ENCODE data around the gene WDFY4. TPM values are rescaled to one million over a fixed set of nuclear protein-coding genes. Genes with fewer than 3 reads are reported as not detected.

Gene WDFY4
- polyA plus RNA-seq, 10 donors = 1.6 to 4.8 (median 2.6) TPM

DNA sequence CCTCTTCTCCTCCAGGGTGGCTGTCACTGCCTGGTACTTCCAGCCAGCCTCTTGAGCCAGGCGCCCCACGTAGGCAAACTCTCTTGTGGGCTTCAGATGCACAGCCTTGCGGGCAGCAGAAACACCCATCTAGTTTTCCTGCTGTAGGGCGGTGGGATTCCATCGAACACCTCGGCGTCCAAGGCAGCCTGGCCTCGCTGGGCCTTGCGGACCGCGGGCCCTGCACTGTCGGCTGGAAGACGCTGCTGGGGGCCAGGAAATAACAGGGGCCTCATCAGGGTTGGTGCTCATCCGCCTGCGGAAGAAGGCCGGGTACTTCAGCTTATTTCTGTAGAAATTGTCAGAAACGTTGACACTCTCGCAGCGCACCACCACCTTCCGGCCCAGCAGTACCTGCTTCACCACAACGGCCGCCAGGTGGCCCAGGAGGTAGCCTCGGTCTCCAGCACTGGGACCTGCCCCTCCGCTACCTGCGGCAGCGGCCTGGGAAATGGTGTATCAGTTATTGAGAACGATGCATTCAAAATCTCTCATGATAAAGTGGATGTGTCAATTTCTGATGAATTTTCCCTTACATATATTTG, 61.1 kb downstream of the WDFY4 start:
- no peak for DNase-seq

DNA sequence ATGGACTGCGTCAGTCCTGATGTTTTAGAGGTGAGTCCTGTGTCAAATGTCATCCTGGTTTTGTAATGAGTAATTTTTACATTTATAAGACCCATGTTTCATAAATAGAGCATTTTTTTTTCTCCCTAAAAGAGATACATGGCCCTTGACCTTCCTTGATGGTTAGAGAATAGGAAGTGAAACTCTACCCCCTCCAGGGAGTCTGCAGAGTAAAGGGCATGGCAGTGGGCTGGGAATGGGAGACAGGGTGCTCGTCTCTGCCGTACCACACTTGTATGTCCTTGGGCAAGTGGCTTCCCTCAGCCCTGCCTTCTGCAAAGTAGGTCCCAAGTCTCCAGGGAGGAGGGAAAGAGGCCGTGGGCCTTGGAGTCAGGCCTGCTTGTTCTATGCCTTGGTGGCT, 63.9 kb downstream of the WDFY4 start:
- DNase-seq = no peak

GRCh38 chr10:48749254-48749787, 64.6 kb downstream of the WDFY4 start:
- no peak for DNase-seq

GRCh38 chr10:48750019-48750418, 65.3 kb downstream of the WDFY4 start:
- no peak for DNase-seq

DNA sequence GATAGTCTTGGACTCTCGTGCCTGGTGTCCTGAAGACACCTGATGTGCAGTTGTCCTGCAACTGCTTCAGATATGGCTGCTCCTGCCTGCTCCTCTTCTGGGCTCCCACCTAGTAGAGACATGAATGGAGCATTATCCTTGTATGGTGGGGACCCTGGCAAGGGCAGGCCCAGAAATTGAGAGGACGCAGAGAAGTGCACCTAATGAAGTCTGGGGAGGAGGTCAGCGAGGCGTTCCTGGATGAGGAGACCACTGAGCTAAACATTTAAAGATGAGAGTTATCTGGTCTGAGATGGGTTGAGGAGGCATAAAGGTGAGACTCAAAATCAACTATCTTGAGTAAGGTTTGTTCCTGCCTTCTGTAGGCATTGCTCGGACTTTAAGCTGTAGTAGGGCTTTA, 66.3 kb downstream of the WDFY4 start:
- DNase-seq = no peak

- no peak for DNase-seq
These were observed 67.1 kb downstream of the WDFY4 start for GRCh38 chr10:48751730-48752129.

DNA sequence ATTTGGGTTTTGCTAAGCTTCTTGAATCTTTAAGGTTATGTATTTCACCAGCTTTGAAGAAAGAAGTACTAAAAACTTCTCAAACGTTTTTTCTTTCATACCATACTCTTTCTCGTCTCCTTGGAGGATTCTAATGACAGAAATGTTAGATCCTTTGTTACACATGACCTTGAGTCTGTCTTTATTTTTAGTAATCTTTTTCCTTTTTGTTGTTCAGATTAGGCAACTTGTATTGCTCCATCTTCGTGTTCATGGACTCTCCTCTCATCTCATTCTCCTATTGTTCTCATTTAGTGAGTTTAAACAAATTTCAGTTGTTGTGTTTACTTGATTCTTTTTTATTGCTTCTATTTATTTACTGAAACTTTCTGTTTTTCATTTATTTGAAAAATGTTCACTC, 73.7 kb downstream of the WDFY4 start:
- no peak for DNase-seq

DNA sequence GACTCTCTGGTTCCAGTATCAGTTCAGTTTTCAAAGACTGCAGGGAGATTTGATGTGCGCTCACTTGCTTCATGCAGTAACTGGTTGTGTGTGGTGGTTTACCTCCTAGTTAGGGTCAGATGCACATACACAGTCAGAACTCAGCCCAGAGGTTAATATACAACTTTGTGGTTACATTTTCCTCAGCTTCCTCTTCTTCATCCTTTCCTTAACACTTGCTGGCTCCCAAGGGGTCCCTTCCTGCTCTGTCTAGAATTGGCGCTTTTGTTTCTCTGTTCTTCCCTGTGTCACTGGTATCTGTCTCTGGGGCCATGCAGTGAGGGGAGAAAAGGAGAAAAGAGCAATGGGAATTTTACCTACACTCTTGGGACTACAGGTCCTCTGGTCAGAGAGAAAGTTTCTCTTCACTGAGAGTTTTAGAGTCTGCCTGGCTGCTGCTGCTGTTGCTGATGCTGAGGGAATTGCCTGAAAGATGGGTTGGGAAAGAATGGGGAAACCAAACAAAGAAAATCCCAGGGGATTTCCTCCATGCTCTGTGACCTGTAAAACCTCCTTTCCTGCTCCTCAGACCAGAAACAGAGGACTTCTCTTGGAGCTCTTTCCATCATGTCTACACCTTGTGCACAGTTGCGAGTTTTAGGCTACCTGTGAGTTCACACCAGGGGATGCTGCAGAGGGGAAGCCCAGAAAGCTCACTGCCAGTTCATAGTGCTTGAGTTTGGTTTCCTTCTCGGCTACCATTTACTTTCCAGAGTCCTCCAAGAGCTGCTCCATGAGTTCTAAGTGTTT, 74.6 kb downstream of the WDFY4 start:
- DNase-seq = no peak

DNA sequence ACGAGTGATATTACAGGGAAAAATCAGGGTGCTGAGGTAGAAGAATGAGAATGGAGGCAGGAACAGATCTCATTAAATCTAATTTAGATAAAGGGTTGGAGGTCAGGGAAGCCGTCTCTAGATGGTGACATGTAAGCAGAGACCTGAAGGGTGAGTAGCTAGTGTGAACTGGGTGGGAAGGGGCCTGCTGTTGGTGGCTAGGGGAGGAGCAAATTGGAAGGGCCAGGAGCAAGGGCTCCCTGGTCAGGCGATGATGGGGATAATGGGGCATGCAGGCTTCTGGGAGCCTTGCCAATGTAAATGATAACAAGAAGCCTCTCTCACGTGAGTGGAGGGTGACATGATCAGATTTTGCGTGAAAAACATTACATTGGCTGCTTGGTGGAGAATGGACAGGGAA, 76.3 kb downstream of the WDFY4 start:
- DNase-seq = no peak

DNA sequence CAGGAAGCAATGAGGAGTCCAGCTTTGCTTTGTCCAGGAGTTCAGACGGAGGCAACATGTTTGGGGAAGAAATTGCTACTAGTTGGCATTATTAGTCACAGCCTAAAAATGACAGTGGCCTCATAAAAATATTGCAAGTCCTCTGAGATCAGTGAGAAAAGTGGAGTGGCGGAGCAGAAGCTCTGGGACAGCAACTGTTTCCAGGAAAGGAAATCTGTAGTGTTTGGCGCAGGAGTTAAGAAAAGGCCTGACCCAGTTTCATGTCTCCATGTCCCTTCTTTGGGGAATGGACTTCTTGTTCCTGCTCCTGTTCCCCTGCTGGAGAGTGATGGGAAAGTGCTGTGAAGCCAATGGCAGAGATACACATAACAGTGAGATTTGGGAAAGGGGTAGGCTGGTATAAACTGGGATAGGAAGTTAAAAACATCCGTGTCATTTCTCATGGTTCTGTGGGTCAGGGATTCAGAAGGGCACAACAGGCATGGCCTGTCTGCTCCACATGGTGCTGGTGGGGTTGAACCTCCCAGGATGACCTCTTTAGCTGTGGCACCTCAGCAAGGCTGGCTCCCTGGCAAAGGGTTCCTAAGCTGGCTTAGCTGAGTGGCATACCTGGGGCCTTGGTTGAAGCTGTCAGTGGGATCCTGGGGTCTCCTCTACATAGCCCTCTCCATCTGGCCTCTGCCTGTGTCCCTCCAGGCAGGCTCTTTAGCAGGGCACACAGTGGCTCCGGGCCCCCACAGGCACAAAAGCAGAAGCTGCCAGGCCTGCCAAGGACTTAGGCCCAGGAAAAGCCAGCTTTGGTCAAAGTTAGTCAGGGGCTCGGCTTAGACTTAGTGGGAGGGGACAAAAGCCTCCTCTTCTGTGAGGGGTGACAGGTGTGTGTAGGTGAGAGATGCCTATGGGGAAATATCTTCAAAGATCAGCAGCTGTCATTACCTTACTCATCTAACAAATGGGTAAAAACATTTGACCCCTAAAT, 77.7 kb downstream of the WDFY4 start:
- DNase-seq = no peak

DNA sequence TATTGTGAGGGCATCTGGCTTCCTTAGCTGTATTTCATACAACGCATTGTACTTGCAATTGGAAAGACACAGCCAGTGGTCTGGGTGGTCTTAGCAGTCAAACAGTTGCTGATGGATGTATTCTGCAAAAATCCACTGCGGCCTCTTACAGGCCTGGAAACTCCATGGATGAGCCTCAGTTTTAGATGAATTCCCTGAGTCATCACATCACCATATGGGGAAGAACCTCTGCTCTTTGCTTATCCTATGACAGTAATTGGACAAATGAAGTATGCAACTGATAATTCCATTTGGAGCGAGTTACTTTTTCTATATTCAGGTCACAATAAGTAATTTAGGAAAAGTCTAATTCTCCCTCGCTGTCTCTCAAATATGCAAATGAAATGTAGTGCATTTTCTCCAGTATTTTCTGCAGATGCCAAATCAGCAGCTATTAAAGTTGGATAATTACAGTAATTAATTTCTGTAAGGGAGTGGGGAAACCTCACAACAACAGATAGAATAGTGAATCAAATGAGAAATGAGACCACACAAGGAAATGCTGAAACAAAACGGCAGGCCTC, 78.8 kb downstream of the WDFY4 start:
- DNase-seq = no peak

- DNase-seq = no peak
These were observed 79.8 kb downstream of the WDFY4 start for GRCh38 chr10:48764486-48764885.

DNA sequence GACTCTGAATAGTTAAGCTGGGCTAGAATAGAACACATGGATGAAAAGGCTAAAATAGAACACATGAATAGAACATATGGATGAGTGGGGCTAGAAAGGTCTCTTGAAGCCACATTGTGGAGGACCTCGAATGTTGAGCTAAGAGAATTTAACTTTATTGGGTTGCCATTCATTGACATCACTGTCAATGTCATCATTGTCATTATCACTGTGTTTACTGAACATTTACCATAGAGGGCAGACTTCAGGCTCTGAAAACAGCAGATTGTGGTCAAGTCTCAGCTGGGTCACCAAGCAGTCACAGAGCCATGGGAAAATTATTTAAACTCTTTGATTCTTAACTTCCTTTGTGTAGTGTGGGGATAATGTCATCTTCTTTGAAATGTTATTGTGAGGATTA, 80.4 kb downstream of the WDFY4 start:
- DNase-seq = no peak

DNA sequence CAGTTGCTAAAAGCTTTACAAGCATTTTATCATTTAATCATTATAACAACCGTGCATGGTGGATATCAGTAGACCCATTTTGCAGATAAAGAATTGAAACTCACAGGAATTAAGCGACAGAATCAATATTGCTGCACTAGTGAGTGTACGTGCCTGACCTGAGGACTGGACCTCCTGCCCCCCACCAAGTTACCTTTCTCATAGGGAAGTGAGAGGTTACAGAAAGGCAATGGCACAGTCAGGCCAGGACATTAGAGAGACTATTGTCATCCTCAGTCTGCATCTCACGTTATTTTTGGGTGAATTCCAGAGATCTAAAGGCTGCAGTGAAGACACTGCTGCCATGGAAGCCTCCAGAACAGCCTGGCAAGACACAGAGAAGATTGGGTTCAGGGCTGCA, 80.9 kb downstream of the WDFY4 start:
- no peak for DNase-seq

DNA sequence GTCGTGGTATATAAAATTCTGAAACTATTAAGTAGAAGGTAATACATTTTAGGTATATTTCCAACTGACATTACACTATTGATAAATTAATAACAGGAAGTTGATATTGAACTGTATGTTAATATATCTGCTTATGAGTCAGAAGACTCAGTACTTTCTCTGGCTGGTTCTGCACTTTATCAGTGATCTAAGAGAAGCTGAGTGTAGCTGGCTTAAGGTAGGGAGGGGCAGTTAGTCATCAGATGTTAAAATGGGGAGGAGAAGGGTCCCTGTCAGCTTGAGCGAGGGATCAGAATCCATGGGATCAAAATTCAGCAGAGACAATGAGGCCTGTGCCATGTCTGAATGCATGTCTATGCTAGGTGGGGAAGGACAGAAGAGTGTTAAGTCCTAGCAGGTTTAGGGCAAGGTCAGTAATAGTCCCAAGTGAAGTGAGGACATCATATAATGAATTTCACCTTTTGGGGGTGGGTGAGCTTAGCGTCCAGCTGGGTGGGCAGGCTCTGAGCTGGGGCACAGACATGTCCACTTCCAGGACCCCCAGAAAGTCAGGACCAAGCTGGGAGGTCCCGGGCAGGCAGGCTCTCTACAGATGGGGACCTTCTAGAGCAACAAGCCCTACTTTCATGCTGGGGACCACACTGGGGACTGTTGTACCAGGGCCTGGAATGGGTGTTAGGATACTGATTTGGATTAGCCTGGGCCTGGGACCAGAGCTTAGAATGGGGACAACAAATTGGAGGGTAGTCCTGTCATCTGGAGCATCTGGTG, 82.9 kb downstream of the WDFY4 start:
- DNase-seq = no peak

DNA sequence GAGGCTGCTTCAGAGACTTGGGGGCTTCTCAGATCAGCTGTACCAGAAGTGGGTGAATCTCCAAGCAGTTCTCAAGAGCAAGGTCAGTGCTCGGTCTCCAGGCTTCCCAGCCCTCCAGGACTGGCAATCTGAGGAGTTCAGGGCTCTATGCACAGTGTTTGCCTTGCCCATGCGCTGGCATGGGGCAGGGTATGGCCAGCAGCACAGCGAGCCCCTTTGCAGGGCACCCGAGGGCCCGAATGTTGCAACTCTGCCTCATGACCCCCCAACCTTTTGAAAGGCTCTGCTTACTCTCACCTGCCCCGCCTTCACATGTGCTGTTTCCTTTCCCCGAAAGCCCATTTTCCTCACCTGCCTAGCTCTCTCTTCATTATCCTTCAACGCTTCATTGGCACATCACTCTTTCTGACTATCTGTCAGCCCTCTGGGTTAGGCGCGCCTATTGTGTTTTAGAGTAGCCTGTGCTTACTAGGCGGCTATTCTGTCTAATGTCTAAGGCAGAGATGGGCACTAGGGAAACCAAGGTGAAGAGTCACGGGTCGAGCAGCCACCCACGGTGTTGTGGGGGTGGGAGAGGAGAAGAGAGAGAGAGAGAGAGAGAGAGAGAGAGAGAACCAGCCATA, 83.6 kb downstream of the WDFY4 start:
- DNase-seq = no peak

- no peak for DNase-seq
These were observed 84.3 kb downstream of the WDFY4 start for GRCh38 chr10:48768926-48769325.

DNA sequence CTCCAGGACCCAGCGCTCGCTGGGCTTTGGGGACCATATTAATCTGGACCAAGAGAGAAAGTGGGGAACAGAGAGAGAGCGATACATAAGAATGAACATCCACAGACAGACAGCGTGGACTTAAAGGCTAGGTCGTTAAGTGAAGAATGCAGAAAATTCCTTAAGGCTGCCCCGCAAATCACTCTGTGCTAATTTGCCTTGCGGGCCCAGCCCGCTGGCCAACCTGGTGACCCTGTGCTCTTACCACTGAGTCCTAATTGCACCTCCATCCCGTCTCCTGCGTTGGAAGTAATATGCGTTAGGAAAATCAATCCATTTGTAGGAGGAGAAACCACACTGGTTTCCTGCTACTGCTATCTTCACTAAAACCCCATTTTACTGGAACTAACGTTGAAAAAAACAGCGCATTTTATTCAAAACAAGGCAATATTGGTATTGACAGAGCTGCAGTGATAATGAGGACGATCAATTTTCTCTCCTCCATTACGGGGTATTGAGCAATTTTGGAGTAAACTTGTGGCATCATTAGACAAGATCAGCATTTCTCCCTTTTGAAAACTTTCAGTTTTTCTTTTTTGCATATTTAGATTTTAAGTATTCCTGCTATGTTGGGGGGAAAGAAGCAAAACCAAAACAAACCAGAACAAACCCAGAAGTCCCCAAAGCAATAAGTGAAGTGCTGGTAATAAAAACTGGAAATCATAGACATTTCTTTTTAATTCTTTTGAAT, 85.2 kb downstream of the WDFY4 start:
- no peak for DNase-seq

DNA sequence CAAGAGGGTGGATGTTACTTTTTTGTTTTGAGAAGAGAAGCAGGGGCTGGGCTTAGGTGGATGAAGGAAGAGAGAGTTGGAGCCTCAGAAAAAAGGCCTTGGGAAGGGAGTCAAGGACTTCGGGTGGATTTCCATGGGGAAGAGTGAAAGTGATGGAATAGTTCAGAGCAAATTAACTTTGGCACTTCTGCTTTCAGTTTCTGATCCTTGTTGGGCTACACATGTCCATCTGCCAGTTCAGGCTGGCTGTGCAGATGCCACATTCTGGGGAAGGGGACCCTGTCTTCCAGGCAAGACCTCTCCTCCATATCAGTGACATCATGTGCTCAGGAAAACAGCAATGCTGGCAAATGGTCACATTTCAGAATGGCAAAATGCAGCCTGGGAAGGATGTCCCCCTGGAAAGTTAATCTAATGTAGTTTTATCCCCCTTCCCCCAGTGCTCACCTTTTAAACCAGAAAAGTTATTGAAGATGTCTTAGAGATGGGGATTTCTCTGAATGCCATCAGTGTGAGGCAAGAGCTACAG, 86.0 kb downstream of the WDFY4 start:
- no peak for DNase-seq

DNA sequence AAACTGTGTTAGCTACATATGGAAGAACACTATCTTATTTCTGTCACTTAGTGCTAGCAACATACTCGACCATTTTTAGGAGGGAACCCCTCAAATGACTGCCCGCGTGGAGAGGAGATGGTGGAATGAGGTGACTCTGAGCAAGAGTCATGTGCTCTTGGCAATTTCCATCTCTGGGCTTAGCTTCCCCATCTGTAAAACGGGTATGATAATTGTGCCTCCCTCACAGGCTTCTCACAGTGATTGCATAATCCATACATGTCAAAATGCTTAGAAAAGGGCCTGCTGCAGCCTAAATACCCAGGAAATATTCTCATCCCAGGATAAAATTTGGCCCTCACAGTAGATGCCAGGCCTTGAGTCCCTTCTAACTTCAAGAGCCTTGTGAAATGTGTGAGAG, 86.6 kb downstream of the WDFY4 start:
- DNase-seq = no peak

Data from muscle of back (tissue), 11 donors.